WTC11 (cell line): ENCODE measurements around the gene GPR156. TPM values are rescaled to one million over a fixed set of nuclear protein-coding genes. Genes with fewer than 3 reads are reported as not detected.
"Not testable (repeated sequence)": the region's sequence is repeated elsewhere in the genome, so short reads cannot be mapped to it uniquely, and the experiment has no call there.

Experiments used
- ATAC-seq: fragments of 200-7000 bp; cut with Tn5 transposase; 2 replicates; pipeline ENCODE4 v1.10.0; 2021; ENCODE audit warnings: mild to moderate bottlenecking, moderate library complexity
- CTCF ChIA-PET: fragments of 300-600 bp; sonication (Branson Sonifier 250); formaldehyde crosslinking; loops from one replicate; lab custom pipeline; 2021; ENCODE audit warnings: antibody characterized with exemption; lab: Charles Lee
- POLR2A ChIA-PET: fragments of 350-600 bp; sonication (Branson Sonifier 250); formaldehyde crosslinking; loops from one replicate; lab custom pipeline; 2021; ENCODE audit warnings: antibody characterized with exemption; lab: Charles Lee
- DNase-seq: peaks from one replicate; pipeline ENCODE4 v3.0.0; 2021; ENCODE audit warnings: low spot score
- H3K27ac Mint-ChIP-seq: 2 replicates; pipeline ENCODE4 v1.8.0; 2021; ENCODE audit warnings: mixed read lengths
- H3K27me3 Mint-ChIP-seq: 2 replicates; pipeline ENCODE4 v1.8.0; 2021; ENCODE audit warnings: low read depth, mild to moderate bottlenecking, moderate library complexity, mixed read lengths
- H3K36me3 Mint-ChIP-seq: 2 replicates; pipeline ENCODE4 v1.8.0; 2021; ENCODE audit warnings: mixed read lengths
- H3K4me1 Mint-ChIP-seq: 2 replicates; pipeline ENCODE4 v1.8.0; 2022; ENCODE audit warnings: mixed read lengths
- H3K4me3 Mint-ChIP-seq: 2 replicates; pipeline ENCODE4 v1.8.0; 2021; ENCODE audit warnings: mild to moderate bottlenecking, moderate library complexity, mixed read lengths
- H3K9me3 Mint-ChIP-seq: 2 replicates; pipeline ENCODE4 v1.8.0; 2021; ENCODE audit warnings: mixed read lengths
- ATF1 ChIP-seq: sonication (generic); formaldehyde crosslinking; IDR thresholded peaks from 2 replicates; pipeline ENCODE4 v1.8.1; 2023; ENCODE audit warnings: mild to moderate bottlenecking, moderate library complexity, missing genetic modification reagents
- ELF4 ChIP-seq: sonication (generic); formaldehyde crosslinking; IDR thresholded peaks from 2 replicates; pipeline ENCODE4 v1.8.1; 2022; ENCODE audit warnings: low read depth, mild to moderate bottlenecking, moderate library complexity, missing genetic modification reagents
- ETV6 ChIP-seq: sonication (generic); formaldehyde crosslinking; IDR thresholded peaks from 2 replicates; pipeline ENCODE4 v1.8.1; 2022; ENCODE audit warnings: mild to moderate bottlenecking, missing genetic modification reagents
- HMGA2 ChIP-seq: fragments of 250-450 bp; sonication (Bioruptor Pico); IDR thresholded peaks from 2 replicates; pipeline ENCODE4 v1.4.0; 2021; ENCODE audit warnings: mild to moderate bottlenecking, moderate library complexity
- IRF2 ChIP-seq: sonication (generic); formaldehyde crosslinking; IDR thresholded peaks from 2 replicates; pipeline ENCODE4 v1.8.0; 2022; ENCODE audit warnings: low read depth, missing genetic modification reagents, borderline replicate concordance
- NFE2L1 ChIP-seq: sonication (generic); formaldehyde crosslinking; IDR thresholded peaks from 2 replicates; pipeline ENCODE4 v1.8.1; 2023; ENCODE audit warnings: missing genetic modification reagents
- OVOL2 ChIP-seq: fragments of 250-450 bp; sonication (Bioruptor Pico); IDR thresholded peaks from 2 replicates; pipeline ENCODE4 v1.9.0; 2021; ENCODE audit warnings: mild to moderate bottlenecking, borderline replicate concordance
- RELA ChIP-seq: sonication (generic); formaldehyde crosslinking; IDR thresholded peaks from 2 replicates; pipeline ENCODE4 v1.8.1; 2022; ENCODE audit warnings: missing genetic modification reagents, mild to moderate bottlenecking, borderline replicate concordance
- RORB ChIP-seq: fragments of 250-450 bp; sonication (Bioruptor Pico); IDR thresholded peaks from 2 replicates; pipeline ENCODE4 v1.9.0; 2021; ENCODE audit warnings: mild to moderate bottlenecking
- SMAD4 ChIP-seq: sonication (generic); formaldehyde crosslinking; IDR thresholded peaks from 2 replicates; pipeline ENCODE4 v1.8.0; 2022; ENCODE audit warnings: mild to moderate bottlenecking, missing genetic modification reagents
- ZNF121 ChIP-seq: sonication (generic); formaldehyde crosslinking; IDR thresholded peaks from 2 replicates; pipeline ENCODE4 v1.8.0; 2023; ENCODE audit warnings: missing genetic modification reagents
- ZNF317 ChIP-seq: sonication (generic); formaldehyde crosslinking; IDR thresholded peaks from 2 replicates; pipeline ENCODE4 v1.8.1; 2023; ENCODE audit warnings: low read depth, mild to moderate bottlenecking, moderate library complexity, missing genetic modification reagents, borderline replicate concordance
- ZNF423 ChIP-seq: fragments of 250-450 bp; sonication (Bioruptor Pico); IDR thresholded peaks from 2 replicates; pipeline ENCODE4 v2.1.2; 2022; ENCODE audit warnings: mild to moderate bottlenecking, moderate library complexity
- total RNA-seq: library from RNA; stranded (reverse); gene quantifications from 3 replicates; pipeline ENCODE4 v1.2.3, GENCODE V29; 2021
- TF ChIP-seq, protein P1 (sequence below): fragments of 250-450 bp; sonication (Bioruptor Pico); conservative IDR thresholded peaks from 2 replicates; pipeline ENCODE4 v1.9.0; 2021; ENCODE audit warnings: mild to moderate bottlenecking
- TF ChIP-seq, protein P2 (sequence below): sonication (generic); formaldehyde crosslinking; IDR thresholded peaks from 2 replicates; pipeline ENCODE4 v1.8.1; 2023; ENCODE audit warnings: mild to moderate bottlenecking, missing genetic modification reagents
- TF ChIP-seq, protein P3 (sequence below): sonication (generic); formaldehyde crosslinking; IDR thresholded peaks from 2 replicates; pipeline ENCODE4 v1.8.1; 2022; ENCODE audit warnings: low read depth, mild to moderate bottlenecking, moderate library complexity, missing genetic modification reagents, borderline replicate concordance
- TF ChIP-seq, protein P4 (sequence below): fragments of 250-450 bp; sonication (Bioruptor Pico); IDR thresholded peaks from 2 replicates; pipeline ENCODE4 v1.9.0; 2021; ENCODE audit warnings: moderate library complexity, mild to moderate bottlenecking, inconsistent platforms, borderline replicate concordance

GPR156 gene
- total RNA-seq, 1 experiment from 2014 or later = 0.72 TPM

DNA sequence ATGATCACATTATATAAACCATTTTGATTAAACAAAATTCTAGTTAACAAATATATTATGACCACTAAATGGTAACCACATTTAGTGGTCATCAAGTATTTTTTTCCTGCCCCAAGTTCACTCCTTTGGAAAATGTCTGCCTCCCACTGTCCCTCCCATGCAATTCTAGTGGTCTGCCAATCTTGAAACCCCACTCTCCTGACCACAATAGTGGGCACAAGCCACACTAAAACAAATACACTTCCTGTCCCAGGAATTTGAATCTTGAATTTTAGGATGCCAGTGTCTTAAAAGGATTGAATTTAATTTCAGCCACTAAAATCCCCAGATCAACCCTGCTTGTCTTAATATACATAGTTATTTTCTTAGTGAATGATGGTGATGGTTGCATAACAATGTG is 14.0 kb upstream of the GPR156 start:
- POLR2A ChIA-PET = no interaction called here
- TF ChIP-seq OVOL2 (CRISPR knock-in tag) = no peak
- no peak for TF ChIP-seq RORB
- no peak for TF ChIP-seq IRF2
- no peak for TF ChIP-seq HMGA2 (CRISPR knock-in tag)
- no peak for TF ChIP-seq SMAD4 (CRISPR knock-in tag)

DNA sequence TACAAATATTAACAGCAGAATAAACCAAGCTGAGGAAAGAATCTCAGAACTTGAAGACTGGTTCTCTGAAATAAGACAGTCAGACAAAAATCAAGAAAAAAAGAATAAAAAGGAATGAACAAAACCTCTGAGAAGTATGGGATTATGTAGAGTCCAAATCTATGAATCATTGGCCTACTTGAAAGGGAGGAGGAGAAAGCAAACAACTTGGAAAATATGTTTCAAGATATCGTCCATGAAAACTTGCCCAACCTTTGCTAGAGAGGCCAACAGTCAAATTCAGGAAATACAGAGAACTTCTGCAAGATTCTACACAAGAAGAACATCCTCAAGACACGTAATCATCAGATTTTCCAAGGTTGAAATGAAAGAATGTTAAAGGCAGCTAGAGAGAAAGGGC is 6.5 kb upstream of the GPR156 start:
- H3K36me3 Mint-ChIP-seq, H3K4me3 Mint-ChIP-seq, POLR2A ChIA-PET, H3K4me1 Mint-ChIP-seq, H3K27ac Mint-ChIP-seq, ATAC-seq, DNase-seq, CTCF ChIA-PET: not testable (repeated sequence)
- peaks cover 40% of the 10 kb centered on the region for H3K9me3 Mint-ChIP-seq
- peaks cover 36% of the 10 kb centered on the region for H3K27me3 Mint-ChIP-seq

More for the DNA sequence above, 14.0 kb upstream of the GPR156 start:
- Mint-ChIP-seq H3K36me3 (no peaks in the 10 kb centered on the region), H3K27me3 (peaks cover 7% of the 10 kb centered on the region), H3K4me3 (no peak overlapping the region), H3K27ac (no peak overlapping the region), H3K4me1 (no peaks in the 10 kb centered on the region), H3K9me3 (peaks cover 7% of the 10 kb centered on the region)
- no peak for DNase-seq
- no peak for ATAC-seq
- CTCF ChIA-PET = no interaction called here

DNA sequence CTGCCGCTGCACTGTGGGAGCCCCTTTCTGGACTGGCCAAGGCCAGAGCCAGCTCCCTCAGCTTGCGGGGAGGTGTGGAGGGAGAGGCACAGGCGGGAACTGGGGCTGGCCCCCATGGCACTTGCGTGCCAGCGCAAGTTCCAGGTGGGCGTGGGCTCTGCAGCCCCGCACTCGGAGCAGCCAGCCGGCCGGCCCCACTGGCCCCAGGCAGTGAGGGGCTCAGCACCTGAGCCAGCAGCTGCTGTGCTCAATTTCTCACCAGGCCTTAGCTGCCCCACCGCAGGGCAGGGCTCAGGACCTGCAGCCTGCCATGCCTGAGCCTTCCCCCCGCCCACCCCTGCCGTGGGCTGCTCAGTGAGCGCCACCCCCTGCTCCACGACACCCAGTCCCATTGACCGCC is 4.6 kb upstream of the GPR156 start:
- Mint-ChIP-seq H3K4me3 (no peak overlapping the region), H3K27me3 (peaks cover 52% of the 10 kb centered on the region), H3K4me1 (peaks cover 2% of the 10 kb centered on the region), H3K36me3 (peaks cover 5% of the 10 kb centered on the region), H3K27ac (no peak overlapping the region), H3K9me3 (peaks cover 40% of the 10 kb centered on the region)
- DNase-seq (no peak), ATAC-seq (no peak)
- TF ChIP-seq ZNF423 (CRISPR knock-in tag) (no peak), ELF4 (CRISPR knock-in tag) (no peak), RELA (CRISPR knock-in tag) (no peak), NFE2L1 (CRISPR knock-in tag) (no peak), ETV6 (no peak), ZNF121 (CRISPR knock-in tag) (no peak), ATF1 (no peak), ZNF317 (CRISPR knock-in tag) (no peak)
- TF ChIP-seq, protein P1, sequence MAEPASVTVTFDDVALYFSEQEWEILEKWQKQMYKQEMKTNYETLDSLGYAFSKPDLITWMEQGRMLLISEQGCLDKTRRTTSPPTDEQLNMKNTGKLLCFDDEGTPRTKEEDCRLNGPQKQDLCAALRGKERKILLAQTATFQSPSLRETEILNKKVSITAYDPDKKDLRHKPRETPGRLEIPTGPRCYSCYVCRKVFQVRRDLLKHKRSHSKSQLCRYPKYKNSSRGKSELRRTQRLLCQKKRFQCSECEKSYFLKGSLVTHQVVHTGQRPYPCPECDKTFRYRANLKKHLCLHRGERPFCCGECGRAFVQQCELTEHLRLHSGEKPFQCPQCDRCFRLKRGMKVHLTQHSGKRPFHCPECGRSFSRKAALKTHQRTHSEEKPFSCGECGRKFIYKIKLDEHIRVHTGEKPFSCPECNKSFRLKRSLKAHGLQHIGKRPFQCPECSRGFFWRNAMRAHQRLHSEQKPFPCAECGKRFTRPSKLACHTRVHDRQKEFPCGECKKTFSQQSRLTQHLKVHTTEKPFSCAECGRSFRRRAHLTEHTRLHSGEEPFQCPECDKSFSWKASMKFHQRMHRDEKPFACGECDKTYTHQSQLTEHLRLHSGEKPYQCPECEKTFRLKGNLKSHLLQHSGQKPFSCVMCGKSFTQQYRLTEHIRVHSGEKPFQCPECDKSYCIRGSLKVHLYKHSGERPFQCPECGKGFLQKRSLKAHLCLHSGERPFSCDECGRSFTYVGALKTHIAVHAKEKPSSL = no peak
- TF ChIP-seq, protein P2, sequence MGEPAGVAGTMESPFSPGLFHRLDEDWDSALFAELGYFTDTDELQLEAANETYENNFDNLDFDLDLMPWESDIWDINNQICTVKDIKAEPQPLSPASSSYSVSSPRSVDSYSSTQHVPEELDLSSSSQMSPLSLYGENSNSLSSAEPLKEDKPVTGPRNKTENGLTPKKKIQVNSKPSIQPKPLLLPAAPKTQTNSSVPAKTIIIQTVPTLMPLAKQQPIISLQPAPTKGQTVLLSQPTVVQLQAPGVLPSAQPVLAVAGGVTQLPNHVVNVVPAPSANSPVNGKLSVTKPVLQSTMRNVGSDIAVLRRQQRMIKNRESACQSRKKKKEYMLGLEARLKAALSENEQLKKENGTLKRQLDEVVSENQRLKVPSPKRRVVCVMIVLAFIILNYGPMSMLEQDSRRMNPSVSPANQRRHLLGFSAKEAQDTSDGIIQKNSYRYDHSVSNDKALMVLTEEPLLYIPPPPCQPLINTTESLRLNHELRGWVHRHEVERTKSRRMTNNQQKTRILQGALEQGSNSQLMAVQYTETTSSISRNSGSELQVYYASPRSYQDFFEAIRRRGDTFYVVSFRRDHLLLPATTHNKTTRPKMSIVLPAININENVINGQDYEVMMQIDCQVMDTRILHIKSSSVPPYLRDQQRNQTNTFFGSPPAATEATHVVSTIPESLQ = no peak
- TF ChIP-seq, protein P3, sequence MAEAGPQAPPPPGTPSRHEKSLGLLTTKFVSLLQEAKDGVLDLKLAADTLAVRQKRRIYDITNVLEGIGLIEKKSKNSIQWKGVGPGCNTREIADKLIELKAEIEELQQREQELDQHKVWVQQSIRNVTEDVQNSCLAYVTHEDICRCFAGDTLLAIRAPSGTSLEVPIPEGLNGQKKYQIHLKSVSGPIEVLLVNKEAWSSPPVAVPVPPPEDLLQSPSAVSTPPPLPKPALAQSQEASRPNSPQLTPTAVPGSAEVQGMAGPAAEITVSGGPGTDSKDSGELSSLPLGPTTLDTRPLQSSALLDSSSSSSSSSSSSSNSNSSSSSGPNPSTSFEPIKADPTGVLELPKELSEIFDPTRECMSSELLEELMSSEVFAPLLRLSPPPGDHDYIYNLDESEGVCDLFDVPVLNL (CRISPR knock-in tag) = no peak
- TF ChIP-seq, protein P4, sequence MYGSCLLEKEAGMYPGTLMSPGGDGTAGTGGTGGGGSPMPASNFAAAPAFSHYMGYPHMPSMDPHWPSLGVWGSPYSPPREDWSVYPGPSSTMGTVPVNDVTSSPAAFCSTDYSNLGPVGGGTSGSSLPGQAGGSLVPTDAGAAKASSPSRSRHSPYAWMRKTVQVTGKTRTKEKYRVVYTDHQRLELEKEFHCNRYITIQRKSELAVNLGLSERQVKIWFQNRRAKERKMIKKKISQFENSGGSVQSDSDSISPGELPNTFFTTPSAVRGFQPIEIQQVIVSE (CRISPR knock-in tag) = no peak
- POLR2A ChIA-PET = no interaction called here
- CTCF ChIA-PET = no interaction called here
